GM18520 (cell line): ENCODE measurements around the gene CTNNA3.

Source experiments
- ATAC-seq: cut with Tn5 transposase; IDR thresholded peaks from one replicate; pipeline ENCODE4 v1.9.1; 2021; ENCODE audit not compliant: unreplicated experiment

CTNNA3 gene

DNA sequence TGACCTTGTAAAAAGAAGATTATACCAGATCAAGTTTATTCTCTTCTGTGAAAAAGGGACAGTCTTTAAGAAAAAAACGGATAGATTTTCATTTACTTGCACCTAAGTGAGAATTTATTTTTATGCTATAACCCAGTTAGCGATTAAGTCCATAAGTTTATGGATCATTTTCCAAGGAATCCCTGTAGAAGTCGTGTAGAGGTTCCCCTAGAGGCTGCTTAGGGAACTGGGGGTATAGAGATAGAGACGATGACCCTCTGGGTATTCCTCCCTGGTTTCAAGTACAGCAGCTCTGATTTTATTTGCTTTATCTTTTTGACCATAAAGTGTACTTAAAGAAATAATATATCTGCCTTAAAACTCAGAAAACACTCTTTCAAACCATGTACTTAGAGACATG is 1418.5 kb downstream of the CTNNA3 start:
- no peak for ATAC-seq

DNA sequence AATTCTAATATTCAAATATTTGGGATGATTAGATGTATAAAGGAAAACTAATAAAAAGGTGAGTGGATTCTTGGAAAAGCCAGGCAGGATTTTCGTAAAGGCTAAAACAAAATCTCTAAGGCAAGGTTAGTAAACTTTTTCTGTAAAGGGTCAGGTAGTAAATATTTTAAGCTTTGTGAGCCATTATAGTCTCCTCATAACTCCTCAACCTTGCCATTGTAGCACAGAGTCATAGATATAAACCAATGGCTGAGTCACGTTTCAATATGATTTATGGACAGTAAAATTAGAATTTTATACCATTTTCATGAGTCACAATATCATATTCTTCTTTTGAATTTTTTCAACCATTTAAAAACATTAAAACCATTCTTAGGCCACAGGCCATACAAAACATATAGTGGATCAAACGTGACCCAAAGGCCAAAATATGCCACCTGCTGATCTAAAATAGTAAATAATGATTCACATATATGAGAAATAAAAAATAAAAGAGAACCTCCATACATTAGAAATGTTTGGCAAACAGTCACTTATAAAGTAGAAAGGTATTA is 1422.0 kb downstream of the CTNNA3 start:
- no peak for ATAC-seq

DNA sequence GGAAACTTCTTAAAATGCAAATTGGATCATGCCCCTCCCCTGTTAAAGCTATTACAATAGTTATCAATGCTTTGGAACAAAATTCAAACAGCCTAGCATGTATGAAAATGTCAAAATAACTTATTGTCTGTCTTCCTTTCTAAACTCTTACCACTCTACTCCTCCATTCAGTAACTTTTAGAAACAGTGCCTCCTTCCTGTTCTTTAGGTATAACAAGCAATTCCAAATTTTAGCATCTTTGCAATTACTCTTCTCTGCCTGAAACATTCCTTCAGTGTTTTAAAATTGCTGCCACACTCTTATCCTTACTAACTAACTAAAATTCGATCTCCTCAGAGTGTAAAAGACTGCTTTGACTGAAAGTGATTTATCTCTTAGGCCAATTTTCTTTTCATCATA is 1430.6 kb downstream of the CTNNA3 start:
- ATAC-seq, result no peak

DNA sequence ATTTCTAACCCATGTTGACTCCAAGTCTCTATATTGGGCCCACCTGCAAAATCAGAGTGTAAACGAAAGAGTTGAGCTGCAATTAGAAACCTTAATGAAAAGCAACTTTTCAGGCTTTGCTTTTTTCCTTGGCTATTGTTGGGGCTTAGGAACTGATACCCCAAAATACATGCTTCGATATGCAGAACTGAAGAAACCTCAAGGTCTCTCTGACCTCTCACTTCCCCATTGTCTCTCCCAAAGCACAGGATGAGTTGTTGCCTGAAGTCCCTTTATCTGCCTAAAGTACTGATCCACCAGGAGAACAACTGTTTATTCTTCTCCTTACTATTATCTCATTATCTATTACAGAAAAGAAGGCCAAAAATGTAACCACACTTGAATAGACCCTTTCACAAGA is 1436.2 kb downstream of the CTNNA3 start:
- no peak for ATAC-seq

DNA sequence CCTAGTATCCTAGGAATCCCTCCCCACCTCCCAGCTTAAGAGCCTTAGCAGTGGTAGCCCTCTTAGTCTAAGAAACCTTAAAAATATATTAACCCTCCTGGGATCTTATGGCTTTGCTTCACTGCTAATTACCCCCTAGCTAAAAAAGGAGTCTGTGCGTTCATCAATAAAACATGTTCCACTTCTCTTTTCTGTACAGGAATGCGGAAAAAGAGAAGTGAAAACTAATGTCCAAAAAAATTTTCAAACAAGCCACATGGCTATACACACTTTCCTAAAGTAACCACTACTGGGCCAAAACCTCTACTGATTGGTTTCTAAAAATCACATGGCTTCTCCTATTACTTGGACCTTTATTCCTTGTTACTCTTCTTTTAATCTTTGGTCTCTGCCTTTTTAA is 1437.3 kb downstream of the CTNNA3 start:
- no peak for ATAC-seq

DNA sequence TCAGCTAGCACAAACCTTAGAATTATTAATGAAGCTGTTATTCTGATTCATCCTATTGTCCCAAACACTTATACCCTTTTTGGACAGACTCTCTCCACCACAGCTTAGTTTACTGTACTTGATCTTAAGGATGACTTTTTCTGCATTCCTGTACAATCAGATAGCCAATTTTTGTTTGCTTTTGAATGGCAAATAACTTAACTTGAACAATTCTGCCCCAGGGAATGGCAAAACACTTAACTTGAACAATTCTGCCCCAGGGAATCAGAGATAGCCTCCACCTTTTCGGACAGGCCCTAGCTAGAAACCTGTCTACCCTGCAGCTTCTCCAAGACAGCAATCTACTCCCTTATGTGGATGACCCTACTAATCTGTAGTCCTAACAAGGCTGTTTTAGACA is 1438.2 kb downstream of the CTNNA3 start:
- no peak for ATAC-seq

DNA sequence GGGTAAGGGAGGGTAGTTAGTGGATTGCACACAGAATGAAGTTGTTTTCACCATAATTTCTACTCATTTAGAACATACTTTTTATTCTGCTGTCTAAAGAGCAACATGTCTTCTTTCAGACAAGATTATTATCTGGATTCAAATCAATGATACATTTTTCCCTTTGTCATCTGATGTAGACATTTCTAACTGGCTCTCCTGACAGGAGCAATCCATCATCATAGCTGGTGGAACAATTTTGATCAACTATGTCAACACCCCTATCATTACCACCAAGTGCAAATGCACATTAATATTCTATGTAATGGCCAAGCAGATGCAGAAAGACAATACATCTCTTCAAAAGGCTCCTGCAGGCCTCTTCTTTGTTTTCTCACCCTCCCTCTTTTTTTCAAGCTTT is 1443.0 kb downstream of the CTNNA3 start:
- ATAC-seq, result no peak

DNA sequence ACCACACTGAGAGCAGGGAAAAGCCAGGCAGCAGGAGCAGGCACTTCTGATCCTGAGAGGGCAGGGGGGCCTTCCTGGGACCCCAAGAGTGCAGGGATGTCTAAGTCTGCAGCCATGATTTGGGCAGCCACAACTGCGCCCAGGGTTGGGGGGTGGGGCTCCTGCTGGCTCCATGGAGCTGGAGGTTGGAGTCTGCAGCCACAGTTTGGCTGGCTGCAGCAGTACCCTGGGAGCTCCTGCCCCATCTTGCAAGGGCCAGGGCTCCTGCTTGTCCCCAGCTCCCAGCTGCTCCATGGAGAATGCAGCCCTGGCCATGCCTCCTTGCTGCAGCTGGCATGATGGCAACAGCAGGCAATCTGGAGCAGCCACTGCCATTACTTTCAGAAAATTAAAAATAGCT is 1449.8 kb downstream of the CTNNA3 start:
- ATAC-seq, result no peak

DNA sequence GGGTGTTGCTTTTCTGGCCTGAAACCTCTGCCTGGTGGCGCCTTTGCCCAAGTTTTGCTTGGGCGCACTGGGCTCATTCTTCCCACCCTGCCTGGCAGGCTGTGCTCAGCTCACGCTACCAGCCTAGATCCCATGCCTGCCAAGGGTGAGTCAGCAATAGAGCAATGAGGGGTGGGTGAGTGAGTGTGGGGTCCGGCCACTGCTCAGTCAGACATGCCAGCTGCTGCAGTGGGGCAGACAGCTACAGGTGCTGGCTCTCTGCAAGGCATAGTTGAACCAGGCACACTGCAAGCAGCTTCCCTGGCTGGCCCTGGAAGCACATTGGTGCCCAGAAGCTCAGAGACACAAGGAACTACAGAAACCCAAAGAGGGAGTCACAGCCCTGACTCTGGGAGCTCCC is 1451.0 kb downstream of the CTNNA3 start:
- no peak for ATAC-seq

DNA sequence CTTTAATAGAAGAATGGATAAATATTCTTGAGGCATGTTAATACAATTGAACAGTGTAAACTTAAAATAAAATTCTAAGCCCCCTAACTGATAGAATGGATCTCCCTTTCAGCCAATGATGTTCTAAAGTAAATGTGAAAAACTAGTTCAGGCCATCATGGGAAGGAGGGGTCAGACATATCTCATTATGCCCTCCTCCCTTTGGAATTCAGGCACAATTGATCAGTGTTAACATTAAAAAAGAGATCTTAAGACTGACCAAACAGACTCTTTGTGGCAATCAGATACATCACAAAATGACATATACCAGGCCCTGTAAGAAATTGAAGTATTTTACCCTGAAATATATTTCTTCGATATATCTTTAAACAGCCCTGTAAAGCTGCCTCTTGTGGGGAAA is 1453.1 kb downstream of the CTNNA3 start:
- no peak for ATAC-seq

DNA sequence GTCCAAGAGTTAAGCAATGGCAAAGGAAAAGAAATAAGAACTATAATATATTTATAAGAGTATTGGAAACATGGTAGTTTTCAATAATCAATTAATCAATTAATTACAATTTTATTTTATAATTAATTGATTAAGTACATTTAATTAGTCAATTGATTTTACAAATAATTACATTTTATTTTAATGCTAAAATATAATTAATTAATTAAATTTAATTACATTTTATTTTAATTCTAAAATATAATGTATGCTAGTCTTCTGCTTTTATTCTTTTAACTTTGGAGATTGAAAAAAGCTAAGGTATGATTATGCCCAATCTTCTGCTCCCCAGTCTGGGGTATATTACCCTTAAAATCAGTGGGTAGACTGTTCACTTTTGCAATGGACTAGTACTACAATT is 1456.9 kb downstream of the CTNNA3 start:
- ATAC-seq, result no peak

DNA sequence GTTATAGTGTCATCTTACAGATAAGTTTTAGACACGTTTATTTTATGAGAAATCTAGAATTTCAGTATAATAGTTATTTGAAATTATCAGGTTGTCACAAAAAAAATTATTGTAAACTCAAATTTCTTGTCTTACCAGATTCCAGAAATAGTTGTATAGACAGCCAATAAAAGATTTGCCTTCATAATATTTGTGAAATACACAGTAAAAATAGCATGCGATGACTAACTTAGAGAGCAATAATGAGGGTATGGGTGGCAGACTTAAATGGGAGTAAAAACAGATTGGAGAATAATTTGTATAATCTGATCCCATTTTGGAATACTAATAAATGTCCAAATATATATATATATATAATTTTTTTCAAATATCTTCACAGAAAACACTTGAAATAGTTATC is 1457.7 kb downstream of the CTNNA3 start:
- ATAC-seq, result no peak

DNA sequence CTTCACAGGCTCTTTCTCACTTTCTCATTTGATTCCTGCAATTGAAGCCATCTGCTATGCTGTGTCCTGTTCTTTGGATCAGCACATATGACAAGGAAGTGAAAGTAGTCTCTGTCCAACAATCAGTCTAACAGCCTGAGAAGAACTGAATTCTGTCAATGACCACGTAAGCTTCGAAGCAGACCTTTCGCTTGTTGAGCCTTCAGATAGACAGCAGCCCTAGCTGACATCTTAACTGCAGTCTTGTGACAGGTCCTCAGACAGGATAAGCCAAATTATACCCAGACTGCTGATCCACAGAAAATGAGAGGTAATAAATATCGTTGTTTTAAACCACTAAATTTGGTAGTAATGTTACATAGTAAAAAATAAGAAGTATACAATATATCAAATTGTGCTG is 1461.1 kb downstream of the CTNNA3 start:
- ATAC-seq, result no peak

DNA sequence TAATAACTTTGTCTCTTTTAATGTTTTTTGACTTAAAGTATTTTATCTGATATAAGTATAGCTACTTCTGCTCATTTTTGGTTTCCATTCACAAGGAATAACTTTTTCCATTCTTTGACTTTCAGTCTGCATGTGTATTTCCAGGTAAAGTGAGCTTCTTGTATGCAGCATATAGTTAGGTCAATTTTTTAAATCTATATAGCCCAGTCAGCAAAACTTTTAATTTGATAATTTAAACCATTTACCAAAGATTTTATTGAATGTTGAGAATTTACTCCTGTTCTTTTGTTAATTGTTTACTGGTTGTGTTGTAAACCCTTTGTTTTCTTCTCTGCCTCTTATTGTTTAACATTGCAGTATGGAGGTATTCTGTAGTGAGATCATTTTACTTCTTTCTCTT is 1467.1 kb downstream of the CTNNA3 start:
- ATAC-seq, result no peak

DNA sequence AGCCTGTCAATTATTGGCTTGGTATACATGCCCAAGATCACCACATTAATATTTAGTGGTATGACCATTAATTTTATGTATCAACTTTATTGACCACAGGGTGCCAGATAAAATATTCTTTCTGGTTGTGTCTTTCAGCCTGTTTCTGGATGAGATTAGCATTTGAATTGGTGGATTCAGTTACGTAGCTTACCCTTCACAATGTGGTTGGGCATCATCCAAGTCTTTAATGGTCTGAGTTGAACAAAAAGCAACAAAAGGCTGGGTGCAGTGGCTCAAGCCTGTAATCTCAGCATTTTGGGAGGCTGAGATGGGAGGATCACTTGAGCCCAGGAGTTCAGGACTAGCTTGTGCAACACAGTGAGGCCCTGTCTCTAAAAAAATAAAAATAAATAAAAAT is 1472.3 kb downstream of the CTNNA3 start:
- ATAC-seq, result no peak

DNA sequence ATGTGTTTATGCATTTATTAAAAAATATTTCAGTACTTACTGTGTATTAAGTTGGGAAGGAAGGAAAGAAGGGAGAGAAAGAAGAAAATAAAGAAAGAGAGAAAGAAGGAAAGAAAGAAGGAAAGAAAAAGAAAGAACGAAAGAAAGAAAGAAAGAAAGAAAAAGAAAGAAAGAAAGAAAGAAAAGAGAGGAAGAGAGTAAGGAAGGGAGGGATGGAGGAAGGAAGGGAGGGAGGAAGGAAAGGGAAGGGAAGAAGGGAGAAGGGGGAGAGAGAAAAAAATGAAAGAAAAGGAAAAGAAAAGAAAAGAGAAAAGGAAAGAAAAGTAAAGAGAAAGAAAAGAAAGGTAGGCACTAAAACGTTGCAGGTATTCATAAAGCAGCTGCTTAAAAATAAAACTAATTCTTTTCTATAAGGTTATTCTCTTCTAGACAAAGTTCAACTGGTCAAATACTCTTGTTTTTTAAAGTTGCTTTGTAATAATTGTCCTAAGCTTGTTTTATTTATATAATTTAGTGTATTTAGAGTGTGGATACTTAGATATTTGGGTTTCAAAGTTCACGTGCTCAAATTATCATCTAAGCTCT is 1473.4 kb downstream of the CTNNA3 start:
- ATAC-seq, result no peak

DNA sequence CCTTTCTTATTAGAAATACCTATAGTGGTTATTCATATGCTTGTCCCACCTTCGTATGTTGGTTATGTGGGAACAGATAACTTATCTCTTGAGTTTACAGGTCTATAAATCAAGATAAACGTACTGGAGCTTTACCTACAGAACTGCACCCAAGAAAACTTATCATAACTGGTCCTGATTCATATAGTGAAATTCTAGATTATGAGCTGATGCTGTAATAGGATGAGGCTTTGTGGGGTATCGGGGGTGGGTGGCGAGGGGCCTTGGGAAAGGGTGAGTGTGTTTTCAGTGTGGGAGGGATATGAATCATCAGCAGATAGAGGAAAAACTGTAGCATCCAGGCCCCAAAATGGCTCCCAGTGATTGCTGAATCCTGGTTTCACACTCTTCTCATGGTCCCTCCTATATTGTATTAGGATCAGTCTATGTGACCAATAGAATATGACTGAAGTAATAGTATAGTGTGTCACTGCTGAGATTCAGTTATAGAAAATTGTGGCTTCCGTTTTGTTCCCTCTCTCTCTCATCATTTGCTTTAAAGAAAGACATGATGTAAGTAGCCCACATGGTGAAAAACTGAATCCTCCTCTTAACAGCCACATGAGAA is 1476.9 kb downstream of the CTNNA3 start:
- ATAC-seq, result no peak

DNA sequence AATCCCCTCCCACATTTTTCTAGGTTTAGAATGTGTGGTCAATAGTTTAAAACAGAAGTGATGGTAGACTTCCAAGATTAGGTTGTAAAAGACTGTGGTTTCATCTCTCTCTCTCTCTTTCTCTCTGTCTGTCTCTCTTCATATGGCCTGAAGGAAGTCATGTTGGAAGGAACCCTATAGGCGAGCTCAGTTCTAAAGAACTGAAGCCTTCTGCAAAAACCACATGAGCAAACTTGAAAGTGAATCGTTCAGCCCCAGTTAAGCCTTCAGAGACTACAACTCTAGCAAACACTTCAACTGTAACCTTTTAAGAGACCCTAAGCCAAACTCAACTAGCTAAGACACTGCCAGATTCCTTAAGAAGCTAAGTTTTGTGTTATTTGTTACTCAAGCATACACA is 1477.7 kb downstream of the CTNNA3 start:
- no peak for ATAC-seq

DNA sequence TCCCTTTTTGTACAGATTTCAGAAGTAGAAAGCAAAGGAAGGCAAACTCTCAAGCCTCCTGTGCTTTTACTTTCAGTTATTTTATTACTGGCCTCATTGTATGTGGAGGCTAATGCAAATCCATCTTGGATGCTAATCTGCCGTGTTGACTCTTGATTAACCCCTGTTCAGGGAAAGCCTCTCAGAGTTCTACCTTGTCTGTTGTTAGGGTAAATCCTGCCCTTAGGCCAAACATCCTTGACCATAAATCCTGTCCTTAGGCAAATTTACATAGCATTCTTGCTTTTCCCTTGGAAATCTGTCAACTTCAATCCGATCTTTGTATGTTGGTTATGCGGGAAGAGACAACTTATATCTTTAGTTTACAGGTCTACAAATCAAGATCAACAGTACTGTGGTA is 1480.1 kb downstream of the CTNNA3 start:
- no peak for ATAC-seq

DNA sequence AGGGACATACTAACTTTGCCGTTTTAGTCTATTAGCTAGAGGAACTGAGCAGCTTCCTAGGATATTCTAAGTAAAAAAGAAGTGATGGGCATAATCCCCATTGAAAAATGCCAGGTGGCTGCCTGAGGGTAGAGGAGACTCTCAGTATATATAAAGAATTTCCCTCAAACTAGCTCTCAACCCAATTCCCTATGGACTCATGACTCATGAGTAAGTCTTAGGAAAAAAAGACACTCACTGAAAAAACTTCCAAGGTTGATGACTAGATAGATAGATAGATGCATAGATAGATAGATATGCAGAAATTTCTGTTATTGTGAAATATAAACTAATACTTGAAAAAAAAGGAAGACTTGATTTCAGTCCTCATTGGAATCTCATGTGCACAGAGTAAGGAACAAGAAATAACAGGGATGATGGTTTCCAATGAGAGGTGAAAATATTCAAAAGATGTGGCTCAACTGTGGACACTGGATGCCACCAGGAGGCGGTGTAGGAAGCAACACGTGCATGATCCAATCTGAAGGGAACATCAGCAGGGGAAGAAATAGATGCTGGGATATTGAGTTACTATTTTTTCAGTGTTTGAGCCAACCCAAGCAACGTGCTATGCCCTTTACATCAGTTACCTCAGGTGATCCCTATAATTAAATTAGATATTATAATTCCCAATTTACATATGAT is 1481.1 kb downstream of the CTNNA3 start:
- ATAC-seq, result no peak

DNA sequence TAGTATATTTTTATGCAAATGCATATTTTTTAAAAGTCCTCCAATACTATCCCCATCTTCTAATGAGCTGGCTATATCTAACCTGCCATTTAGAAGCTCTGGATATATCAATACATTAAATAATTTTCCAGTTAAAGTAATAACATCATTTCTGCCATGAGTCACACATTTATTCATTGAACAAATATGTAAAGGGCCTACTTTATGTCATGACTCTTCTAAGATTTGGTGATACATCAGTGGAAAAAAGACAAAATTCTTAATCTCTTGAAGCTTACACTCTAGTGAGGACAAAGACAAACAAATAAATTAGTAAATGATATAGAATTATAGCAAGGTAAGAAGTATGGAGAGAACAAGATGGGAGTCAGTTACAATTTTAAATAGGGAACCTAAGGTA is 1487.0 kb downstream of the CTNNA3 start:
- no peak for ATAC-seq

DNA sequence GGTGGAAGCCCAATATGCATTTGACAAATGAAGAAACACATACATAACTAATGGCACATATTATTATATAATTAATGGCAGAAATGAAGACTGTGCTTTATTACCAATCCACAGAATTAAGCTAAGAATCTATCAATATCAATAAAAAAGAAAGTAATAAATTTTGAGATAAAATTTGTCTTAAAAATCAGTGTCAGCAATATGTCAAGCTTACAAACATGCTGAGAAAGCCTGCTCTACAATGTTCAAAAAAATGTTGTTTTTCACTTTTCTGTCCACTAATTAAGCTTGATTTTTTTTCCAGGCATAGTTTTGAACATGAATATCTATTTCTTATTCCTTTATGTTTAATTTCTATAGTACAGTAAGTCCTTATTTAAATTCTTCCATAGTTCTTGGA is 1491.2 kb downstream of the CTNNA3 start:
- no peak for ATAC-seq

DNA sequence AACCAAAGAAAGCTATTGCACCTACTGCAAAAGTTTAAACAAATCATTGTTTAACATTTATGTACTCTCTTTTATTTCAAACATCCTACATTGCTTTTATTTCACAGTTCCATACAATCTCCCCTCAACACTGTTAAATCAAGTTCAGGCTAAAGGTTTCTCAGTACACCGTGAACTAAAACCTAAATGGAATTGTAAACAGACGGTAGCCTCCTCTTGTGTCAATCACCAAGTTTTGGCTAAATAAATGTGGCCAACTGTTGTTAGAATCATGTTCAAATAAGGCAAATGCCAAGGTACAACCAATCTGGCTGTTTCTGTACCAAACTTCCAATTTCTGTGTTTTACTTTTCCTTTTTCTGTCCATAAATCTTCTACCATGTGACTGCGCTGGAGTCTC is 1493.9 kb downstream of the CTNNA3 start:
- ATAC-seq, result no peak
